Prostate gland (tissue), 2 donors: ENCODE results near the gene MAPKBP1. TPM values are rescaled to one million over a fixed set of nuclear protein-coding genes. Genes with fewer than 3 reads are reported as not detected.

Experiments used
- DNase-seq: peaks from one replicate; pipeline ENCODE4 v3.0.0-alpha.2; 2019; ENCODE audit warnings: low spot score
- H3K27ac ChIP-seq, 2 donors: fragments of 200-600 bp; sonication (generic); 2 replicates each; pipeline ENCODE4 v1.5.1; 2017 to 2019
- H3K27me3 ChIP-seq: fragments of 200-600 bp; sonication (generic); replicated peaks from 2 replicates; pipeline ENCODE4 v1.5.1; 2019; ENCODE audit not compliant: insufficient read depth
- H3K36me3 ChIP-seq, 2 donors: fragments of 200-600 bp; sonication (generic); 1 replicate in 1 of 2; 2 replicates in 1 of 2; pipeline versions ENCODE4 v1.5.1 to v1.8.1; 2017 to 2019
- H3K4me1 ChIP-seq: fragments of 200-600 bp; sonication (generic); replicated peaks from 2 replicates; pipeline ENCODE4 v1.5.1; 2019
- H3K4me3 ChIP-seq, 2 donors: fragments of 200-600 bp; sonication (generic); 2 replicates each; pipeline ENCODE4 v1.5.1; 2017 to 2019
- H3K9me3 ChIP-seq: fragments of 200-600 bp; sonication (generic); 2 replicates; pipeline ENCODE4 v1.5.1; 2017
- CTCF ChIP-seq, 4 experiments: fragments of 200-600 bp in 2 of 4; fragments of 450-650 bp in 2 of 4; sonication (generic) in 2 of 4; IDR thresholded peaks; 1 replicate in 3 of 4; 2 replicates in 1 of 4; pipeline ENCODE4 v1.5.1; 2016 to 2019; ENCODE audit warnings: antibody characterized with exemption in 4 of 4, mild to moderate bottlenecking in 2 of 4, moderate library complexity in 2 of 4
- POLR2A ChIP-seq: fragments of 450-650 bp; IDR thresholded peaks from one replicate; pipeline ENCODE4 v1.6.1; 2016; ENCODE audit warnings: antibody characterized with exemption, mild to moderate bottlenecking
- POLR2AphosphoS5 ChIP-seq: sonication (generic); formaldehyde crosslinking; IDR thresholded peaks from one replicate; pipeline ENCODE4 v1.6.1; 2017; ENCODE audit warnings: antibody characterized with exemption
- WGBS: methylation state at CpG from one replicate; pipeline ENCODE4 v1.1.5; 2018; 5-methylcytosine and 5-hydroxymethylcytosine counted together
- intact Hi-C: fragments of 100-400 bp; cut with DNase I; formaldehyde crosslinking; loops from one replicate; pipeline ENCODE4 v1.14.2; 2022
- total RNA-seq, 2 donors: library from RNA; depleted of rRNA; stranded (reverse); fragments of >200 nt; gene quantifications; one replicate each; pipeline ENCODE4 v1.1.0, GENCODE V29; 2016

MAPKBP1 gene
- total RNA-seq, 2 donors from 2014 or later: 17.4 to 62.8 TPM

- no peaks in the 10 kb centered on the region for H3K27me3 ChIP-seq
- no peak for TF ChIP-seq POLR2A
- DNase-seq: no peak
- no peaks in the 10 kb centered on the region for H3K9me3 ChIP-seq
- WGBS: 92% methylated on average over 5 of the region's 5 CpGs
- intact Hi-C loops: no loop called here
- no peak overlapping the region for H3K27ac ChIP-seq
- H3K36me3 ChIP-seq: no peaks in the 10 kb centered on the region
- H3K4me1 ChIP-seq: no peaks in the 10 kb centered on the region
- no peak overlapping the region for H3K4me3 ChIP-seq
These were observed 8.3 kb downstream of the MAPKBP1 start for GRCh38 chr15:41782371-41783282.

- H3K4me1 ChIP-seq: no peaks in the 10 kb centered on the region
These were observed 9.0 kb downstream of the MAPKBP1 start for GRCh38 chr15:41783296-41783695.

GRCh38 chr15:41788262-41788661 is 14.0 kb downstream of the MAPKBP1 start:
- TF ChIP-seq POLR2A (no peak), CTCF (IDR thresholded peaks at IDR 0.05) (no peak), POLR2AphosphoS5 (no peak)
- H3K27ac ChIP-seq: no peak overlapping the region
- H3K4me3 ChIP-seq: no peak overlapping the region
- no peaks in the 10 kb centered on the region for H3K4me1 ChIP-seq
- no peaks in the 10 kb centered on the region for H3K9me3 ChIP-seq
- WGBS: 84% methylated on average over 3 of the region's 3 CpGs
- DNase-seq: no peak
- no peaks in the 10 kb centered on the region for H3K36me3 ChIP-seq
- intact Hi-C loops: no loop called here
- no peaks in the 10 kb centered on the region for H3K27me3 ChIP-seq

More at GRCh38 chr15:41783296-41783695, 9.0 kb downstream of the MAPKBP1 start:
- H3K27me3 ChIP-seq: no peaks in the 10 kb centered on the region
- intact Hi-C loops: no loop called here
- no peak for DNase-seq
- no peak overlapping the region for H3K4me3 ChIP-seq
- TF ChIP-seq POLR2A (no peak), CTCF (IDR thresholded peaks at IDR 0.05) (no peak), POLR2AphosphoS5 (no peak)
- H3K27ac ChIP-seq: no peak overlapping the region
- 81% methylated on average over 1 of the region's 1 CpG for WGBS
- no peaks in the 10 kb centered on the region for H3K9me3 ChIP-seq
- H3K36me3 ChIP-seq: no peaks in the 10 kb centered on the region

GRCh38 chr15:41789236-41789635 is 15.0 kb downstream of the MAPKBP1 start:
- no peak overlapping the region for H3K4me3 ChIP-seq
- no peak for DNase-seq
- intact Hi-C loops: no loop called here
- TF ChIP-seq CTCF (IDR thresholded peaks at IDR 0.05) (no peak), POLR2AphosphoS5 (no peak), POLR2A (no peak)
- H3K27ac ChIP-seq: no peak overlapping the region
- 66% methylated on average over 4 of the region's 4 CpGs for WGBS
- no peaks in the 10 kb centered on the region for H3K27me3 ChIP-seq
- no peaks in the 10 kb centered on the region for H3K9me3 ChIP-seq
- H3K36me3 ChIP-seq: no peaks in the 10 kb centered on the region
- no peaks in the 10 kb centered on the region for H3K4me1 ChIP-seq

- no peaks in the 10 kb centered on the region for H3K9me3 ChIP-seq
- H3K4me3 ChIP-seq: no peak overlapping the region
- TF ChIP-seq CTCF (IDR thresholded peaks at IDR 0.05) (no peak), POLR2AphosphoS5 (no peak), POLR2A (no peak)
- no peaks in the 10 kb centered on the region for H3K36me3 ChIP-seq
- intact Hi-C loops: no loop called here
- H3K4me1 ChIP-seq: no peaks in the 10 kb centered on the region
- H3K27ac ChIP-seq: no peak overlapping the region
- no peaks in the 10 kb centered on the region for H3K27me3 ChIP-seq
- DNase-seq: no peak
These were observed 15.4 kb downstream of the MAPKBP1 start for GRCh38 chr15:41789662-41790061.
